Kidney (tissue), 14 donors: ENCODE measurements around the gene CCDC82. TPM values are rescaled to one million over a fixed set of nuclear protein-coding genes. Genes with fewer than 3 reads are reported as not detected.

Source experiments
- DNase-seq, 5 donors: peaks; one replicate each; pipeline ENCODE4 v3.0.0-alpha.2; 2013 to 2020
- FAIRE-seq: peaks from 2 replicates; lab custom pipeline; 2012; peaks lifted over from hg19 to GRCh38; lab: Jason Lieb, UNC
- H3K27ac ChIP-seq, 2 donors: one replicate each; pipeline ENCODE4 v1.7.0; 2013; ENCODE audit warnings: low read depth in 2 of 2, low read length in 2 of 2, inconsistent platforms in 1 of 2
- H3K27me3 ChIP-seq: one replicate; pipeline ENCODE4 v1.7.1; 2013; ENCODE audit warnings: low read length, inconsistent platforms; ENCODE audit not compliant: control insufficient read depth, insufficient read depth
- H3K36me3 ChIP-seq, 3 donors: one replicate each; pipeline versions ENCODE4 v1.7.0 to v1.7.1; 2013; ENCODE audit warnings: low read length in 3 of 3, control low read depth in 1 of 3, inconsistent platforms in 1 of 3; ENCODE audit not compliant: insufficient read depth in 3 of 3, control insufficient read depth in 2 of 3
- H3K4me1 ChIP-seq, 3 donors: one replicate each; pipeline versions ENCODE4 v1.7.0 to v1.7.1; 2013; ENCODE audit warnings: low read length in 3 of 3, inconsistent platforms in 1 of 3, low read depth in 1 of 3; ENCODE audit not compliant: control insufficient read depth in 2 of 3, insufficient read depth in 2 of 3
- H3K4me3 ChIP-seq, 3 donors: one replicate each; pipeline versions ENCODE4 v1.7.0 to v1.8.1; 2013; ENCODE audit warnings: low read length in 3 of 3, control low read depth in 1 of 3, inconsistent platforms in 1 of 3
- H3K9ac ChIP-seq, 3 donors: one replicate each; pipeline versions ENCODE4 v1.7.0 to v1.7.1; 2013; ENCODE audit warnings: low read length in 3 of 3, control low read depth in 1 of 3, inconsistent platforms in 1 of 3
- H3K9me3 ChIP-seq, 3 donors: one replicate each; pipeline versions ENCODE4 v1.7.0 to v1.7.1; 2013; ENCODE audit warnings: low read length in 3 of 3, control low read depth in 1 of 3, inconsistent platforms in 1 of 3; ENCODE audit not compliant: control insufficient read depth in 2 of 3, insufficient read depth in 1 of 3
- CTCF ChIP-seq: IDR thresholded peaks from 3 replicates; pipeline ENCODE4 v1.5.1; 2012; ENCODE audit warnings: mild to moderate bottlenecking, moderate library complexity, borderline replicate concordance; ENCODE audit not compliant: insufficient read depth; ENCODE audit errors: extremely low read depth
- intact Hi-C: fragments of 100-400 bp; cut with DNase I; formaldehyde crosslinking; loops from one replicate; pipeline ENCODE4 v1.11.1; 2022
- polyA plus RNA-seq: library from polyadenylated mRNA; stranded (reverse); fragments of 350-450 nt; fragmentation: Illumina TruSeq; extraction: RNeasy Lipid Tissue Mini Kit (QIAGEN cat#74804); gene quantifications from one replicate; pipeline ENCODE4 v1.2.3, GENCODE V29; 2014; ENCODE audit warnings: low read depth, low replicate concordance; ENCODE audit not compliant: insufficient read depth
- total RNA-seq: library from RNA; stranded (reverse); fragmentation: NEBNext Ultra II Directional; extraction: Animal tissue kit (Norgen Biotek cat#: 25700); gene quantifications from one replicate; pipeline ENCODE4 v1.2.1, GENCODE V29; 2021
- donor health status: control.
- donor health status: control.
- donor health status: control.
- donor health status: control.
- donor health status: control.
- donor health status: DM: yes; HTN: yes; CAD: no.
- donor health status: Normal renal cell carcinoma (clear cell type).

The CCDC82 gene
- total and polyA plus RNA-seq, 2 donors from 2014 or later, result 13.0 to 25.8 TPM

GRCh38 chr11:96334219-96334618, 55.5 kb downstream of the CCDC82 start:
- H3K27me3 ChIP-seq, result no peaks in the 10 kb centered on the region
- H3K36me3 ChIP-seq, result no peaks in the 10 kb centered on the region
- TF ChIP-seq CTCF, result no peak
- H3K27ac ChIP-seq, result no peak overlapping the region
- H3K9ac ChIP-seq, result no peak overlapping the region
- H3K4me1 ChIP-seq, result peaks cover 23 to 72% (median 44%) of the 10 kb centered on the region in 3 donors
- H3K9me3 ChIP-seq, result no peaks in the 10 kb centered on the region
- intact Hi-C loops, result no loop called here
- FAIRE-seq (no peak), DNase-seq (no peak)
- no peak overlapping the region for H3K4me3 ChIP-seq

- no peaks in the 10 kb centered on the region for H3K36me3 ChIP-seq
- H3K9ac ChIP-seq, result peak overlapping the region in 1 of 3 donors; percentile 0
- peaks cover 14 to 72% (median 37%) of the 10 kb centered on the region in 3 donors for H3K4me1 ChIP-seq
- no peak overlapping the region for H3K4me3 ChIP-seq
- intact Hi-C loops, result no loop called here
- H3K27me3 ChIP-seq, result no peaks in the 10 kb centered on the region
- no peaks in the 10 kb centered on the region for H3K9me3 ChIP-seq
- FAIRE-seq (no peak), DNase-seq (no peak)
- H3K27ac ChIP-seq, result peak overlapping the region; percentile 10 to 11
- TF ChIP-seq CTCF, result no peak
Observed at GRCh38 chr11:96333191-96333719, 56.5 kb downstream of the CCDC82 start.

GRCh38 chr11:96332126-96332771, 57.5 kb downstream of the CCDC82 start:
- TF ChIP-seq CTCF, result no peak
- intact Hi-C loops, result no loop called here
- Histone ChIP-seq H3K27me3 (no peaks in the 10 kb centered on the region), H3K27ac (peak overlapping the region; percentile 10 to 11), H3K9ac (peak overlapping the region in 1 of 3 donors; percentile 0), H3K4me3 (peak overlapping the region in 1 of 3 donors; percentile 2), H3K4me1 (peaks cover 14 to 63% (median 31%) of the 10 kb centered on the region in 3 donors), H3K36me3 (no peaks in the 10 kb centered on the region), H3K9me3 (no peaks in the 10 kb centered on the region)
- DNase-seq (peak in 2 of 5 donors; percentile 52 to 70), FAIRE-seq (no peak)
